Activated CD4-positive, alpha-beta T cell treated with anti-CD3 and anti-CD28 coated beads for 36 hours (primary cell): ENCODE results near the gene TNS1. TPM values are rescaled to one million over a fixed set of nuclear protein-coding genes. Genes with fewer than 3 reads are reported as not detected.

Experiments
- ATAC-seq: fragments of 200-7000 bp; cut with Tn5 transposase; one replicate; pipeline ENCODE4 v1.10.0; 2021; ENCODE audit warnings: mild to moderate bottlenecking, moderate library complexity
- CTCF ChIA-PET: fragments of 350-600 bp; sonication (Branson Sonifier 250); formaldehyde crosslinking; loops from one replicate; lab custom pipeline; 2021; ENCODE audit warnings: antibody characterized with exemption; lab: Charles Lee
- POLR2A ChIA-PET: fragments of 350-600 bp; sonication (Branson Sonifier 250); formaldehyde crosslinking; loops from one replicate; lab custom pipeline; 2021; ENCODE audit warnings: antibody characterized with exemption, inconsistent platforms; lab: Charles Lee
- DNase-seq: peaks from one replicate; pipeline ENCODE4 v3.0.0-alpha.2; 2020
- H3K27ac Mint-ChIP-seq: one replicate; pipeline ENCODE4 v1.8.0; 2021; ENCODE audit warnings: mixed read lengths
- H3K27me3 Mint-ChIP-seq: one replicate; pipeline ENCODE4 v1.8.0; 2021; ENCODE audit warnings: mixed read lengths
- H3K36me3 Mint-ChIP-seq: one replicate; pipeline ENCODE4 v1.8.0; 2021; ENCODE audit warnings: low read depth, mixed read lengths
- H3K4me1 Mint-ChIP-seq: one replicate; pipeline ENCODE4 v1.8.0; 2021; ENCODE audit warnings: mixed read lengths
- H3K4me3 Mint-ChIP-seq: one replicate; pipeline ENCODE4 v1.8.0; 2021; ENCODE audit warnings: mild to moderate bottlenecking, moderate library complexity, mixed read lengths
- H3K9me3 Mint-ChIP-seq: one replicate; pipeline ENCODE4 v1.8.0; 2021; ENCODE audit warnings: low read depth, mixed read lengths
- intact Hi-C, 2 experiments: fragments of 100-400 bp; cut with DNase I in 1 of 2; cut with micrococcal nuclease in 1 of 2; formaldehyde crosslinking; loops; one replicate each; pipeline versions ENCODE4 v1.14.2 to v1.15.1; 2022 to 2024; cut with DNase I, micrococcal nuclease
- total RNA-seq, 2 experiments: library from RNA; stranded (reverse); gene quantifications; one replicate each; pipeline ENCODE4 v1.2.3, GENCODE V29; 2021

Gene TNS1
- total RNA-seq, 2 experiments from 2014 or later: 0.64 to 0.88 TPM

DNA sequence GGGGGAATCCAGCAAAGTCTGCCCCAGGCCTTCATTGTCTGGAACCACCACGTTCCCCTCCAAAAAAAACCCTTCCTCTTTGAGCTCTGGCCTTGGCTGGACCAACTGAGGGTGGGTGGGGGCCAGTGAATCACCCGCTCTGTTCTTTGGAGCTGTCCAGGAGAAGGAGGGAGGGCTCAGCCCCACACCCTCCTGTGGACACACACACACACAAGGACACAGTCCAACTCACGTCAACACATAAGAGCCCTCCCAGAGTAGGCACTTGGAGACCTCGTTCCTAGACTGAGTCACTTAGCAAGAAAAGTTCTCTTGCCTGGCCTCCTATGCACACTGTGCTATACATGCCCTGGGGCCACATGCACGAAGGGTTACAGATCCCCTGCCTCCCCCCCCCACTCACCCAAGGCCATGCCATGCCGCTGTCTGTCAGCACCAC lies 1.2 kb upstream of the TNS1 start:
- no peak overlapping the region for H3K4me3 Mint-ChIP-seq
- no peaks in the 10 kb centered on the region for H3K36me3 Mint-ChIP-seq
- no peak overlapping the region for H3K27ac Mint-ChIP-seq
- H3K4me1 Mint-ChIP-seq: peaks cover 2% of the 10 kb centered on the region
- ChIA-PET CTCF (interaction anchor here (1.6 kb wide), 1 partner anchor 10 kb away, joined by 5 read pairs; no protein-coding TSS in a partner anchor), POLR2A (no interaction called here)
- no peak for ATAC-seq
- no peaks in the 10 kb centered on the region for H3K9me3 Mint-ChIP-seq
- intact Hi-C loops: no loop called here
- DNase-seq: no peak
- H3K27me3 Mint-ChIP-seq: peaks cover 2% of the 10 kb centered on the region

- H3K27me3 Mint-ChIP-seq: peaks cover 2% of the 10 kb centered on the region
- ATAC-seq: no peak
- no peak overlapping the region for H3K27ac Mint-ChIP-seq
- ChIA-PET CTCF (interaction anchor here (1.6 kb wide), 1 partner anchor 9 kb away, joined by 5 read pairs; no protein-coding TSS in a partner anchor), POLR2A (no interaction called here)
- peaks cover 2% of the 10 kb centered on the region for H3K4me1 Mint-ChIP-seq
- no peak overlapping the region for H3K4me3 Mint-ChIP-seq
- DNase-seq: no peak
- intact Hi-C loops: no loop called here
- no peaks in the 10 kb centered on the region for H3K36me3 Mint-ChIP-seq
- H3K9me3 Mint-ChIP-seq: no peaks in the 10 kb centered on the region
These were observed 618 bp upstream of the TNS1 start for GRCh38 chr2:218003281-218003944.

DNA sequence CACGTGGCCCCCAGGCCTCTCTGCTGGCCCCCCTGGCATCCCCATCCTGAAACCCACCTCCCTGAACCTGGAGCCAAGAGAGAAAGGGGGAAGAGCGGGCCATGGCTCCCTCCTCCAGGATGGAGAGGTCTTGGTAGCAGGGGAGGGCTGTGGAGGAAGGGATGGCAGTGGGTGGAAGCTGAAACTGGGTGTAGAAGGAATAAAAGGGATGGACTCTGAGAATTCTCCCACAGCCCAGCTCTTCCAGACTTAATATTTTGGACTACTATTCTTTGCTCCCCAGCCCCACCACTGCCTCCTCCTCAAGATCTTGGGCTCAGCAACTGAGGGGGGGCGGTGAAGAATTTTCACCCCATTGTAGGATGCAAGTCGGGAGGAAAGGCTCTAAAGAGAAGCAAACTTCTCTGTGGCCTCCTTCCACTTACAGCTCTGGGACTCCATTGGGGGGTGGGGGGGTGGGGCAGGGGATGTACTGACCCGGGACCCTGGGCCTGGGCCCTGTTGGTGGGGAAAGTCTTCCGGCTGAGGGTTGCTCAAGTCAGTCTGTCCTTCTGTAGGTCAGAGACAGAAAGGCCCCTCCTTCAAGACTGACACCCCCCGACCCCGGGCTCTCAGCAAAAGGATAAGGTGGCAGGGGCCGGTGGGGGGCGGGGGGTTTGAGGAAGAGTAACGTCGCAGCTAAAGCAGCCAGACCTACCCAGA lies 501 bp downstream of the TNS1 start:
- POLR2A ChIA-PET: no interaction called here
- no peak overlapping the region for H3K4me3 Mint-ChIP-seq
- no peaks in the 10 kb centered on the region for H3K9me3 Mint-ChIP-seq
- peaks cover 2% of the 10 kb centered on the region for H3K4me1 Mint-ChIP-seq
- ATAC-seq (no peak), DNase-seq (no peak)
- intact Hi-C loops: no loop called here
- H3K27ac Mint-ChIP-seq: no peak overlapping the region
- CTCF ChIA-PET: no interaction called here
- no peaks in the 10 kb centered on the region for H3K36me3 Mint-ChIP-seq
- H3K27me3 Mint-ChIP-seq: peaks cover 2% of the 10 kb centered on the region

GRCh38 chr2:218001629-218002028 lies 1.2 kb downstream of the TNS1 start:
- ChIA-PET POLR2A (no interaction called here), CTCF (no interaction called here)
- ATAC-seq (no peak), DNase-seq (no peak)
- intact Hi-C loops: no loop called here
- no peaks in the 10 kb centered on the region for H3K36me3 Mint-ChIP-seq
- no peak overlapping the region for H3K27ac Mint-ChIP-seq
- H3K9me3 Mint-ChIP-seq: no peaks in the 10 kb centered on the region
- H3K4me3 Mint-ChIP-seq: no peak overlapping the region
- H3K27me3 Mint-ChIP-seq: peaks cover 2% of the 10 kb centered on the region
- H3K4me1 Mint-ChIP-seq: peaks cover 2% of the 10 kb centered on the region

DNA sequence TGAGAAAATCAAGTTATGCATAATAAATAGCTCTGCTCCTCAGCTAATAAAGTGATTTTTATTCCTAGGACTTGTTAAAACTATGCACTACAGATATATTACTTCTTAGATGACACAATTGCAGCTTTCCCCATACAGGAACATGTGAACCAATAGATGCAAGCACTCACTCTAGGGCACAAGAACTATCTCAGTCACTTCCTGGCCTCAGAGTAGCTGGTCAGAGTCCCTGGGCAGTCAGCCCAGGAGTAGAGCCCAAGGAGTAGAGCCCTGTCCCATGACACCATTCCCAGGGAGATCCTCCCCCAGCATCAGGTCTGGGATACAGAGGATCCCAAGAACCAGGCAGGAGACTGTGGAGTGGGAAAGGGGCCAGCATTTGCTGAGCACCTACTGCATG lies 2.7 kb downstream of the TNS1 start:
- Mint-ChIP-seq H3K4me3 (no peak overlapping the region), H3K27ac (no peak overlapping the region), H3K9me3 (no peaks in the 10 kb centered on the region), H3K4me1 (no peaks in the 10 kb centered on the region), H3K27me3 (peaks cover 2% of the 10 kb centered on the region), H3K36me3 (no peaks in the 10 kb centered on the region)
- DNase-seq: no peak
- ChIA-PET POLR2A (no interaction called here), CTCF (interaction anchor here (0.7 to 1.8 kb wide), 3 partner anchors 14 to 214 kb away, joined by 3 to 4 read pairs (median 3); no protein-coding TSS in a partner anchor)
- no peak for ATAC-seq
- intact Hi-C loops: no loop called here

- ChIA-PET CTCF (interaction anchor here (0.6 to 1.8 kb wide), 4 partner anchors 14 to 840 kb away, joined by 3 to 4 read pairs (median 4); no protein-coding TSS in a partner anchor), POLR2A (no interaction called here)
- Mint-ChIP-seq H3K27me3 (peaks cover 2% of the 10 kb centered on the region), H3K36me3 (no peaks in the 10 kb centered on the region), H3K27ac (no peak overlapping the region), H3K4me3 (no peak overlapping the region), H3K4me1 (no peaks in the 10 kb centered on the region), H3K9me3 (no peaks in the 10 kb centered on the region)
- intact Hi-C loops: no loop called here
- no peak for ATAC-seq
- DNase-seq: no peak
These were observed 3.2 kb downstream of the TNS1 start for GRCh38 chr2:217999595-217999959.

DNA sequence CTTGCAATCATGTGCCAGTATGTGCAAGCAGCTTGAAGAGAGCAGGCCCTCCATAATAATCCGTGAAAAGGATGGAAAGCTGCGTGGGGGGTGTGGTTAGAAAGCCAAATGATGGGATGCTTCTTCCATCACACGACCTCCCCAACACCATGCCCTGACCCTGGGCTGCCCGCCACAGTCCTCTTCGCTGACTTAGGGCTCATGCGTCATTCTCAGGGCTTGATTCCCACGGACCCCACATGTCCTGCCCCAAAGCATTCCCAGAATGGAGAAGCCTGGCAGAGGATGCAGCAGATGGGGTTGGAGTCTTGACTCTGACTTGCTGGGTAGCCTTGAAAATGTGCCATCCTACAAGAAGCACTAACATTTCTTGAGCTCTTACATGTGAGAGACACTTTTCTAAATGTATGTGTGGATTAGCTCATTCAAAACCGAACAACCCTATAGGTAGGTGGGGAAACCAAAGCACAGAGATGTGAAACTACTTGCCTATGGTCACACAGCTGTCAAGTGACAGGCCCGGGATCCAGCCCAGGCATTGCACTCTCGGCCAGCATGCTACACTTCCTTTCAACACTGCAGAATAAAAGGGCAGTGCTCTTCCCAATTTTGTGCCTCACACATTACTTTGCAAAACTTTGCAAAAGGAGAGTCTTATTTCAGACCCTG lies 3.7 kb downstream of the TNS1 start:
- CTCF ChIA-PET: interaction anchor here (0.6 to 1.5 kb wide), 2 partner anchors 13 to 840 kb away, joined by 3 to 4 read pairs; no protein-coding TSS in a partner anchor
- H3K4me3 Mint-ChIP-seq: no peak overlapping the region
- intact Hi-C loops: no loop called here

DNA sequence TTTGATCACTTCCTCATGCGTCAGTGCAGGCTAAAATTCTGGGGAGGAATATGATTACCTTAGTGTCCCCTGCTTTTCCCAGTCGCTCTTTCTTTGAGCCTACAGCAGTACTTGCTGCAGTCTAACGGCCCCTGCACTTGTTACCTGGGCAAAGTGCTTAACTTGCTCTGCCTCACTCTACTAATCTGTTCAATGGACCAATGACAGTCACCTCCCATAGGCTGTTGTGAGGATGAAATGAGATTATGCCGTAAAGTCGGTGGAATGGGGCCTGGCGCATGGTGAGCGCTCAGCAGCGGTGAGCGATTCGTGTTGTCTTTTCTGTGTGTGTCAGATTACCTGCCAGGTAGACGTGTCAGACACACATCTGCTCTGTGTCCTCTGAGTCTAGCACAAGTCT lies 5.3 kb downstream of the TNS1 start:
- Mint-ChIP-seq H3K27ac (no peak overlapping the region), H3K4me1 (no peaks in the 10 kb centered on the region), H3K36me3 (no peaks in the 10 kb centered on the region), H3K4me3 (no peak overlapping the region), H3K27me3 (peaks cover 6% of the 10 kb centered on the region), H3K9me3 (no peaks in the 10 kb centered on the region)
- CTCF ChIA-PET: interaction anchor here (3.0 kb wide), 1 partner anchor 206 kb away, joined by 8 read pairs; no protein-coding TSS in a partner anchor
- no peak for DNase-seq
- POLR2A ChIA-PET: no interaction called here
- intact Hi-C loops: no loop called here
- ATAC-seq: no peak

More for the DNA sequence above, 3.7 kb downstream of the TNS1 start:
- no peak overlapping the region for H3K27ac Mint-ChIP-seq
- POLR2A ChIA-PET: no interaction called here
- ATAC-seq (no peak), DNase-seq (no peak)
- peaks cover 2% of the 10 kb centered on the region for H3K27me3 Mint-ChIP-seq
- H3K4me1 Mint-ChIP-seq: no peaks in the 10 kb centered on the region
- no peaks in the 10 kb centered on the region for H3K9me3 Mint-ChIP-seq
- no peaks in the 10 kb centered on the region for H3K36me3 Mint-ChIP-seq

DNA sequence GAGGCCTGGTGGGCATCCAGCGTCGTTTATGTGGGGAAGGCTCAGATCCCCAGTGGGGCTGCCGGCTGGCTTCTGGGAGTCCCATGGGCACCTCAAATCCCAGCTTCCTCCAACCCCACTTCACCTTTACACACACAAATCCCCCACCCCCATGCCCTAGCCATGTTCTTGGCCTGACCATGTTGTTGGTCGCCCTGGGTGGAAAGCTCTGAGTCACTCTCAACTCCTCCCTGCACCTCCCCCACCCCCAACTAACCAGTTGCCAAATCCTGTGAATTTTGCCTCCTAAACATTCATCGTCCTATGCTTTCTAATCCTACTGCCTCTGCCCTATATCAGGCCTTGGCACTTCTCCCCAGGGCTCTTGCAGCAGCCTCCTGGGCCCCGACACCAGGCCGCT lies 6.4 kb downstream of the TNS1 start:
- H3K27me3 Mint-ChIP-seq: peaks cover 4% of the 10 kb centered on the region
- ATAC-seq: no peak

GRCh38 chr2:217995731-217996231 lies 7.0 kb downstream of the TNS1 start:
- intact Hi-C loops: no loop called here

More for the DNA sequence above, 6.4 kb downstream of the TNS1 start:
- Mint-ChIP-seq H3K4me3 (no peak overlapping the region), H3K27ac (no peak overlapping the region), H3K36me3 (no peaks in the 10 kb centered on the region), H3K9me3 (no peaks in the 10 kb centered on the region), H3K4me1 (no peaks in the 10 kb centered on the region)
- CTCF ChIA-PET: interaction anchor here (0.7 to 3.0 kb wide), 4 partner anchors 9 to 205 kb away, joined by 3 to 8 read pairs (median 4); no protein-coding TSS in a partner anchor
- POLR2A ChIA-PET: no interaction called here
- DNase-seq: no peak
- intact Hi-C loops: no loop called here

GRCh38 chr2:217994776-217995274 lies 8.0 kb downstream of the TNS1 start:
- H3K4me3 Mint-ChIP-seq: no peak overlapping the region
- ChIA-PET POLR2A (no interaction called here), CTCF (interaction anchor here (0.7 to 6.2 kb wide), 6 partner anchors 9 to 206 kb away, joined by 3 to 105 read pairs (median 4); no protein-coding TSS in a partner anchor)
- H3K4me1 Mint-ChIP-seq: no peaks in the 10 kb centered on the region
- no peak for DNase-seq
- no peak for ATAC-seq
- H3K36me3 Mint-ChIP-seq: no peaks in the 10 kb centered on the region
- no peak overlapping the region for H3K27ac Mint-ChIP-seq
- H3K9me3 Mint-ChIP-seq: no peaks in the 10 kb centered on the region
- H3K27me3 Mint-ChIP-seq: peaks cover 4% of the 10 kb centered on the region
- intact Hi-C loops: loop anchor here in 1 of 2 experiments (1.0 kb wide), 1 partner anchor 210 kb away; no protein-coding TSS in a partner anchor

More at GRCh38 chr2:217995731-217996231, 7.0 kb downstream of the TNS1 start:
- Mint-ChIP-seq H3K4me1 (no peaks in the 10 kb centered on the region), H3K36me3 (no peaks in the 10 kb centered on the region), H3K9me3 (no peaks in the 10 kb centered on the region), H3K4me3 (no peak overlapping the region), H3K27ac (no peak overlapping the region), H3K27me3 (peaks cover 4% of the 10 kb centered on the region)
- CTCF ChIA-PET: interaction anchor here (0.7 to 3.0 kb wide), 3 partner anchors 82 to 204 kb away, joined by 3 to 8 read pairs (median 4); no protein-coding TSS in a partner anchor
- POLR2A ChIA-PET: no interaction called here
- DNase-seq: no peak
- ATAC-seq: no peak
